OCI-LY3 (cell line): ENCODE measurements around the gene CD58.

Experiments
- CTCF ChIP-seq: fragments of 200-600, 300-600 bp; sonication (generic); IDR thresholded peaks from 2 replicates; pipeline ENCODE4 v1.5.1; 2014; ENCODE audit warnings: antibody characterized with exemption, low read length, low read depth
- EZH2phosphoT487 ChIP-seq: fragments of 200-600 bp; shearing (Covaris generic); IDR thresholded peaks from 2 replicates; pipeline ENCODE4 v1.6.1; 2018; ENCODE audit warnings: antibody characterized with exemption, mixed run types, low read depth

GRCh38 chr1:116486424-116486823 lies 84.4 kb downstream of the CD58 start:
- TF ChIP-seq CTCF (no peak), EZH2phosphoT487 (no peak)
